Fibroblast of skin of scalp (primary cell): ENCODE measurements around the gene NUTF2.
"Not testable (repeated sequence)": the region's sequence is repeated elsewhere in the genome, so short reads cannot be mapped to it uniquely, and the experiment has no call there.

Experiments
- DNase-seq: peaks from one replicate; pipeline ENCODE4 v3.0.0-alpha.2; 2013

The NUTF2 gene

GRCh38 chr16:67886387-67886786, 39.7 kb downstream of the NUTF2 start:
- no peak for DNase-seq

DNA sequence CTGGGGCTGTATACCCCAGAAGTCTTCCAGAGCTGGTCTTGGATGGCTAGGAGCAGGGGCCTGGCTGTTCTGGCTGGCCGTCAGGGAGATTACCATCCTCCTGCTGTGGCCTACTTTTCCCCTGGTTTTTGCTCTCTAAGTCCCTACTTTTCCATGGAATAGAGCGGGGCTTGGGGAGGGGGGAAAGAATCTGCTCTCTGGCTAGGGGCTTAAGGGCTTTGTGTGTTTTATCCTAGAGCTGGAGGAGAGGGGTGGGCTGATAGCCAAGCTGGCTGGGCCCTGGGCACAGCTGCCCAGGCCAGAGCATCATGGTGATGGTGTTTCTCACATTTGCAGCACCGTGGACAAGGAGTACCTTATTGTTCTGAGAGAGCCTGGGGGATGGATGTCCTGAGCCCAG, 41.6 kb downstream of the NUTF2 start:
- DNase-seq: no peak

GRCh38 chr16:67892375-67892774, 45.6 kb downstream of the NUTF2 start:
- no peak for DNase-seq

GRCh38 chr16:67892899-67893742, 46.4 kb downstream of the NUTF2 start, which contains the start of gene PSKH1:
PSKH1 (plus strand) TSS chr16:67893254; CDS start chr16:67908750, 15,496 bp downstream.
- DNase-seq: peak; percentile 97

GRCh38 chr16:67893743-67894399, 47.1 kb downstream of the NUTF2 start:
- DNase-seq: no peak

DNA sequence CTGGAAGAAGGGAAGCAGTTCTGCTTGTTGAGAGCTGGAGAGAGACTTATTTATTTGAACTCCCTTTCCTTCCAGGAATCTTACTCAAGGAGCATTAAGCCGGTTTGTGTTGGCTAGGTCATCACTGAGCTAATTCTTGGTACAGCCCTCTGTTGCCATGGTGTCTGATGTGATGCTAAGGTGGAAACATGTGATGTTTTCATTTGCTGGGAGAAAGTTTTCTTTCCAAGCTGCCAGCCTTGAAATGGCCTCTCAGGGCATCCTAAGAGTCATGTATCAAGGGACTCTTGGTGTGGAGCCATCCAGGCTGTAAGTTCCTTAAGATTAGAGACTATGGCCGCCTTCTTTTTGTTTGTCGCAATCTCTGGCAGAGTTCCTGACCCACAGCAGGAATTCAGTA, 50.5 kb downstream of the NUTF2 start:
- no peak for DNase-seq

DNA sequence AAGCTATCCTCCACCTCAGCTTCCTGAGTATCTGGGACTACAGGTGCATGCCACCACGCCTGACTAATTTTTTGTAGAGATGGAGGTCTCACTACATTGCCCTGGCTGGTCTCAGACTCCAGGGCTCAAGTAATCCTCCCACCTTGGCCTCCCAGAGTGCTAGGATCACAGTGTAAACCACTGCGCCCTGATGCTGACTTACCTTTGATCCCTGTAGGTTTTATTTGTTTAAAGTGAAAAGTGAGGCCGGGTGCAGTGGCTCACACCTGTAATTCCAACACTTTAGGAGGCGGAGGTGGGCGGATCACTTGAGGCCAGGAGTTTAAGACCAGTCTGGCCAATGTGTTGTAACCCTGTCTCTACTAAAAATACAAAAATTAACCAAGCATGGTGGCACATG, 55.0 kb downstream of the NUTF2 start:
- no peak for DNase-seq

- no peak for DNase-seq
Measured at GRCh38 chr16:67902831-67903230, 56.1 kb downstream of the NUTF2 start.

DNA sequence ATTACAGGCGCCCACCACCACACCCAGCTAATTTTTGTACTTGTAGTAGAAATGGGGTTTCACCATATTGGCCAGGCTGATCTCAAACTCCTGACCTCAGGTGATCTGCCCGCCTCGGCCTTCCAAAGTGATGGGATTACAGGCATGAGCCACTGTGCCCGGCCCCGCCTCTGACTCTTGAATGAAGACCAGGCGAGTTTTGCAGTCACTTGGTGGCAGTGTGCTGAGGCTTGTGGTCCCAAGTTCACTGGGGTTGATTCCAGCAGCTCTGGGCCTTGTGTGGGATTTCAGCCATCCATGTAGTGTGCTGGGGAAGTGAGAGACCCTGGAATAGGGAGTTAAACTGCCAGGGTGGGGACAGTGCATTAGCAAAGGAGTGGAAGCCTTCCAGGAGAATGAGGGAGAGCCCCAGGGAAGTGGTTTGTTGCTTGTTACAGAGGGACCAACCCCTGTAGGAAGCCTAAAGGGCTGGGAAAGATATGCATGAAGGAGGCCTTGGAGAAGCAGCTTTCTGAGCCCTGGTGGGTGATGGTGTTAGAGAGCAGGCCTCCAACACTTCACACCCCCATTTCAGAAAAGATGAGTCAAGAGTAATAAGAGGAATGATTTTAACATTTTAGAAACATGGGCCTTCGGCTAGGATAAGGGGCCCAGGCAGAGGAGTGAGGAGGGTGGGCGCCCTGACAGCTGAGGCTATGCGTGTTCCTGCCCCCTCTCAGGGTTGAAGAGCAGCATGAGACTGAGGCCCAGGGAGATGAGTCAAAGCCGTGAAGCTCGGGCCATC, 60.9 kb downstream of the NUTF2 start:
- DNase-seq: no peak

- DNase-seq: no peak
Measured at GRCh38 chr16:67909056-67909742, 62.5 kb downstream of the NUTF2 start.

- peak; percentile 41 for DNase-seq
Measured at GRCh38 chr16:67910158-67910557, 63.4 kb downstream of the NUTF2 start.

- DNase-seq: no peak
Measured at GRCh38 chr16:67914758-67915495, 68.2 kb downstream of the NUTF2 start.

GRCh38 chr16:67915496-67915769, 68.7 kb downstream of the NUTF2 start:
- DNase-seq: not testable (repeated sequence)

GRCh38 chr16:67915831-67916723, 69.3 kb downstream of the NUTF2 start:
- no peak for DNase-seq

- peak; percentile 22 for DNase-seq
Measured at GRCh38 chr16:67917140-67917851, 70.6 kb downstream of the NUTF2 start.

GRCh38 chr16:67917852-67918236, 71.1 kb downstream of the NUTF2 start:
- peak; percentile 79 for DNase-seq

DNA sequence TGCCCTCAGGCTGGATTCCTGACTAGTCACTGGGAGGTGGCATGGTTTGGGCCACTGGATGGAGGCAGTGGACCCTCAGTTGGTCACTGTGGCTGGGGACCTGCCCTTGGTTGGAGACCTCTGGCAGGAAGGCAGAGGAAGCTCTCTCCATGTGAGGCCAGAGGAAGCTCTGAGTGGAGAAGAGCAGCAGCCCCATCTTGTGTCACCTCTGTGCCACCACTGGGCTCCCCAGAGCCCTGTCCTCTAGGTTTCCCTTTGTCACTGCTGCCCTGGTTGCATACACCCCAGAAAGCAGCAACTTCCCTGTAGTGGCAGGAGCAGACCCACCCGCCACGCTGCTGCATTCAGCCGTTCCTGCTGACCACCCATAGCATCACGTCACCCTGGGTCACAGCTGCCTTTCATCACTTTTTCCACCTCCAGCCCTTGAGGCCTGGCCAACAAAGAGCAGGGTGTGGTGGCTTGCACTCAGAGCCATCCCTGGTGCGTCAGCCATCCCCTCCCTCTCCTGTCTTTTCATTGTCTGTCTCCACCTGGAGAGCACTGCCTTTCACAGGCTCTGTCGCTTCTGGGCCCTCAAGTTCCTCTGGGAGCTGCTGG, 73.0 kb downstream of the NUTF2 start:
- no peak for DNase-seq
